Osteocyte (in vitro differentiated cells): ENCODE measurements around the gene ZNF618. TPM values are rescaled to one million over a fixed set of nuclear protein-coding genes. Genes with fewer than 3 reads are reported as not detected.

Experiments
- DNase-seq: peaks from one replicate; pipeline ENCODE4 v3.0.0; 2021; ENCODE audit warnings: mixed read lengths; ENCODE audit not compliant: unreplicated experiment; ENCODE audit errors: extremely low spot score
- H3K27ac Mint-ChIP-seq: one replicate; pipeline ENCODE4 v1.8.0; 2021; ENCODE audit warnings: mild to moderate bottlenecking, mixed read lengths; ENCODE audit not compliant: unreplicated experiment
- H3K27me3 Mint-ChIP-seq: one replicate; pipeline ENCODE4 v1.8.0; 2021; ENCODE audit warnings: mixed read lengths; ENCODE audit not compliant: unreplicated experiment
- H3K36me3 Mint-ChIP-seq: one replicate; pipeline ENCODE4 v1.8.0; 2021; ENCODE audit warnings: mixed read lengths; ENCODE audit not compliant: unreplicated experiment
- H3K4me1 Mint-ChIP-seq: one replicate; pipeline ENCODE4 v1.8.0; 2021; ENCODE audit warnings: mixed read lengths; ENCODE audit not compliant: unreplicated experiment
- H3K4me3 Mint-ChIP-seq: one replicate; pipeline ENCODE4 v1.8.0; 2021; ENCODE audit warnings: mild to moderate bottlenecking, moderate library complexity, mixed read lengths; ENCODE audit not compliant: unreplicated experiment
- H3K9me3 Mint-ChIP-seq: one replicate; pipeline ENCODE4 v1.8.0; 2021; ENCODE audit warnings: mixed read lengths; ENCODE audit not compliant: unreplicated experiment
- CTCF ChIP-seq: fragments of 200-600 bp; sonication (generic); IDR thresholded peaks from 2 replicates; pipeline ENCODE4 v1.5.0; 2021; ENCODE audit warnings: antibody characterized with exemption, mild to moderate bottlenecking, moderate library complexity
- total RNA-seq: library from RNA; stranded (reverse); gene quantifications from 2 replicates; pipeline ENCODE4 v1.2.1, GENCODE V29; 2021

ZNF618 gene
- total RNA-seq, 1 donor from 2014 or later, result 36.8 TPM

GRCh38 chr9:113957821-113958341 is 81.8 kb downstream of the ZNF618 start:
- no peak for TF ChIP-seq CTCF
- Mint-ChIP-seq H3K27ac (peak overlapping the region; percentile 86), H3K4me1 (peaks cover 69% of the 10 kb centered on the region), H3K9me3 (no peaks in the 10 kb centered on the region), H3K36me3 (peaks cover 9% of the 10 kb centered on the region), H3K27me3 (no peaks in the 10 kb centered on the region), H3K4me3 (peak overlapping the region; percentile 35)
- no peak for DNase-seq

DNA sequence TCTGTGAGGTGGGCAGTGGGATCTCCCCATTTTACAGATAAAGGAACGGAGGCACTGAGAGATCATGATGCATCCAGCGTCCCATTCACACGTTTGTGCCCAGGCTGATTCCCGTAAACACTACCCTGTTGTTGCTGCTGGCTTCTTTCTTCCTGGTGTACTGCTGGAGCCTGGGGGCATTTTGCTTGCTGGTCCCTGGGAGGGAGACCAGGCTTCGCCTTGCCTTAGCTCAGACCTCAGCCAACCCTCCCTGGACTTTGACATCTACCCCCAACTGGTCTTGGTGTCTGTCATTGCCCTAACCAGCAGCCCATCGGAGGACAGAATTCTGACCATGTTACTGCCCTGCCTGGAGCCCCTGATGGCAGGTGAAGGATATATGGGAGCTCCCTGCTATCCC is 82.4 kb downstream of the ZNF618 start:
- no peak for DNase-seq
- Mint-ChIP-seq H3K27me3 (no peaks in the 10 kb centered on the region), H3K4me1 (peaks cover 65% of the 10 kb centered on the region), H3K36me3 (peaks cover 9% of the 10 kb centered on the region), H3K27ac (peak overlapping the region; percentile 86), H3K4me3 (no peak overlapping the region), H3K9me3 (no peaks in the 10 kb centered on the region)
- TF ChIP-seq CTCF, result no peak

- Mint-ChIP-seq H3K4me3 (no peak overlapping the region), H3K27me3 (no peaks in the 10 kb centered on the region), H3K27ac (no peak overlapping the region), H3K4me1 (peaks cover 42% of the 10 kb centered on the region), H3K36me3 (peaks cover 9% of the 10 kb centered on the region), H3K9me3 (no peaks in the 10 kb centered on the region)
- TF ChIP-seq CTCF, result no peak
- DNase-seq, result no peak
Measured at GRCh38 chr9:113960768-113961167, 84.7 kb downstream of the ZNF618 start.

DNA sequence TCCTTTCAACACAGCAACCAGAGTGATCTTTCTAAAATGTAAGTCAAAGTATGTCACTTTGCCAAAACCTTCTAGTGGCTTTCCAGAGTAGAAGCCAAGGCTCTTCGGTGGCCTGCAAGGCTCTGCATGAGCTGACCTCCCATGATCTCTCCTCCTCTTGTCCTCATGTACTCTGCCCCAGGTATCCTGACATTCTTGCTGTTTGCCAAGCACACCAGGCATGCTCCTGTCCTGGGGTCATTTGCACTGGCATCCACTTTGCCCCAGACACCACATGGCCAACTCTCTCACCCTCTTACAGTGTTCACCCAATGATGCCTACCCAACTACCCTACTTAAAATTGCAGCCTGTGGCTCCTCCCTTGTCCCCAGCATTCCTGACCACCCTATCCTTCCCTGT is 86.3 kb downstream of the ZNF618 start:
- Mint-ChIP-seq H3K9me3 (no peaks in the 10 kb centered on the region), H3K27ac (no peak overlapping the region), H3K27me3 (no peaks in the 10 kb centered on the region), H3K36me3 (peaks cover 14% of the 10 kb centered on the region), H3K4me1 (peaks cover 28% of the 10 kb centered on the region), H3K4me3 (no peak overlapping the region)
- no peak for TF ChIP-seq CTCF
- no peak for DNase-seq

DNA sequence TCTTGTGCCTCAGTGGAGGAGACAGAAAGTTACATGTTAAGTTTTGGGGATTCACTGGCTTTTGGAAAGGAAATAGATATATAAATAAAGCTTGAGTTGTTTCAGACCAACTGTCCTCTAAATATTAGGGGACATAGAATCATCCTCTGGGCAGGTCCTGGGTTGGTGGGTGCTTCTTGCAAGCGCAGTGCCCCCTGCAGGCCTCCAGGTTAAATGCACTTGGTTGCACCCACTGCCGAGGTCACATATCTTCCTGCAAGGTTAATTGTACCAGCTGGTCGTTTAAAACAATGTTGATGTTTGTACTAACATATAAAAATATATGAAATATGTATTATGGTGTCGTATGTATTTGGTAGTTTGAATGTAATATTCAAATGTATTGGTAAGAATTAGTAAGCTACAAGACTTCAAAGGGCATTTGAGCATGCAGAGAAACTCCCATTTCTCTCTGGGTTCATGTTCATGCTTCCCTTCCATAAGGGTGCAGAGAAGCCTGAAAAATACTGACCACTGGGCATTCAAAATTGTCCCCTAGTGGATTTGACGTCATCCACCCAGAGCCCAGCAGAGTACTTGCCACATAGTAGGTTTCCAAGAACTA is 87.0 kb downstream of the ZNF618 start:
- no peaks in the 10 kb centered on the region for H3K27me3 Mint-ChIP-seq
- no peak overlapping the region for H3K27ac Mint-ChIP-seq
- no peak overlapping the region for H3K4me3 Mint-ChIP-seq
- H3K4me1 Mint-ChIP-seq, result peaks cover 20% of the 10 kb centered on the region
- H3K36me3 Mint-ChIP-seq, result peaks cover 14% of the 10 kb centered on the region
- H3K9me3 Mint-ChIP-seq, result no peaks in the 10 kb centered on the region
- DNase-seq, result no peak
- TF ChIP-seq CTCF, result peak; percentile 69
